ENCODE results near the gene RFWD3. TPM values are rescaled to one million over a fixed set of nuclear protein-coding genes. Genes with fewer than 3 reads are reported as not detected.
A peak's percentile ranks its signal among the peaks of the same experiment; 100 is the strongest.

Gene RFWD3
- total and polyA plus RNA-seq, 8 donors: 4.1 to 65.6 (median 12.5) TPM

GRCh38 chr16:74700438-74701225, 34.0 kb upstream of the RFWD3 start, which contains the start of gene MLKL:
Gene MLKL, minus strand, starts transcription at chr16:74700862. Its CDS starts 5,105 bp downstream, at chr16:74695757.
- Histone ChIP-seq H3K36me3 (no peaks in the 10 kb centered on the region), H3K27ac (peak within 1 kb of the TSS; percentile 85 to 92 (median 87)), H3K4me3 (peak within 1 kb of the TSS; percentile 62 to 76 (median 68)), H3K4me1 (peaks cover 18 to 54% (median 32%) of the 10 kb centered on the region in 4 donors), H3K27me3 (no peaks in the 10 kb centered on the region), H3K9me3 (no peaks in the 10 kb centered on the region)
- intact Hi-C loops (cut with DNase I; ENCODE audit: low total_unique reads): no loop called here
- peak in 2 of 3 donors; percentile 38 to 51 for TF ChIP-seq POLR2AphosphoS5 (IDR thresholded peaks at IDR 0.05)
- no peak for TF ChIP-seq CTCF (IDR thresholded peaks at IDR 0.05)
- 0 to 2% (median 1%) methylated on average over 19 to 35 of the region's 35 CpGs for WGBS, 5 donors
- DNase-seq: peak; percentile 65 to 72

- DNase-seq: no peak
- H3K4me3 ChIP-seq: peak overlapping the region; percentile 62 to 76 (median 68)
- H3K27me3 ChIP-seq: no peaks in the 10 kb centered on the region
- H3K36me3 ChIP-seq: peaks cover 2 to 5% (median 4%) of the 10 kb centered on the region in 4 donors
- no peaks in the 10 kb centered on the region for H3K9me3 ChIP-seq
- intact Hi-C loops (cut with DNase I; ENCODE audit: low total_unique reads): no loop called here
- H3K4me1 ChIP-seq: peaks cover 18 to 59% (median 32%) of the 10 kb centered on the region in 4 donors
- WGBS, 5 donors: 0 to 3% (median 0%) methylated on average over 15 to 16 of the region's 16 CpGs
- TF ChIP-seq CTCF (IDR thresholded peaks at IDR 0.05): no peak
- TF ChIP-seq EP300 (IDR thresholded peaks at IDR 0.05): no peak
- no peak for TF ChIP-seq POLR2A (IDR thresholded peaks at IDR 0.05)
- no peak for TF ChIP-seq POLR2AphosphoS5 (IDR thresholded peaks at IDR 0.05)
- H3K27ac ChIP-seq: peak overlapping the region; percentile 85 to 92 (median 87)
Measured at GRCh38 chr16:74700116-74700437, 33.4 kb upstream of the RFWD3 start.

- Histone ChIP-seq H3K4me1 (peaks cover 18 to 59% (median 32%) of the 10 kb centered on the region in 4 donors), H3K27me3 (no peaks in the 10 kb centered on the region), H3K9me3 (no peaks in the 10 kb centered on the region), H3K36me3 (peaks cover 3 to 9% (median 8%) of the 10 kb centered on the region in 4 donors), H3K4me3 (peak overlapping the region; percentile 62 to 76 (median 68)), H3K27ac (peak overlapping the region in 4 of 5 donors; percentile 86 to 92 (median 88))
- intact Hi-C loops (cut with DNase I; ENCODE audit: low total_unique reads): no loop called here
- WGBS, 5 donors: 52 to 63% (median 61%) methylated on average over 4 of the region's 4 CpGs
- no peak for DNase-seq
- TF ChIP-seq POLR2AphosphoS5 (IDR thresholded peaks at IDR 0.05): no peak
- no peak for TF ChIP-seq POLR2A (IDR thresholded peaks at IDR 0.05)
- TF ChIP-seq CTCF (IDR thresholded peaks at IDR 0.05): no peak
- TF ChIP-seq EP300 (IDR thresholded peaks at IDR 0.05): no peak
Measured at GRCh38 chr16:74699666-74700065, 33.0 kb upstream of the RFWD3 start.

GRCh38 chr16:74698222-74698621, 31.5 kb upstream of the RFWD3 start:
- WGBS, 5 donors: 46 to 52% (median 48%) methylated on average over 4 of the region's 4 CpGs
- intact Hi-C loops (cut with DNase I; ENCODE audit: low total_unique reads): no loop called here
- H3K4me3 ChIP-seq: peak overlapping the region in 2 of 4 donors; percentile 63 to 76
- peak overlapping the region in 4 of 5 donors; percentile 14 to 92 (median 62) for H3K27ac ChIP-seq
- peaks cover 18 to 59% (median 32%) of the 10 kb centered on the region in 4 donors for H3K4me1 ChIP-seq
- H3K27me3 ChIP-seq: no peaks in the 10 kb centered on the region
- DNase-seq: no peak
- H3K9me3 ChIP-seq: no peaks in the 10 kb centered on the region
- H3K36me3 ChIP-seq: peaks cover 3 to 22% (median 15%) of the 10 kb centered on the region in 4 donors
- no peak for TF ChIP-seq POLR2A (IDR thresholded peaks at IDR 0.05)
- TF ChIP-seq POLR2AphosphoS5 (IDR thresholded peaks at IDR 0.05): no peak
- no peak for TF ChIP-seq EP300 (IDR thresholded peaks at IDR 0.05)
- no peak for TF ChIP-seq CTCF (IDR thresholded peaks at IDR 0.05)

Measured in stomach (tissue), 9 donors.